Thyroid gland (tissue), 4 donors: ENCODE data around the gene CD209.

ENCODE experiments used
- POLR2A ChIP-seq, 2 donors: fragments of 450-650 bp; IDR thresholded peaks; one replicate each; pipeline ENCODE4 v1.6.1; 2017; ENCODE audit warnings: antibody characterized with exemption in 2 of 2, mild to moderate bottlenecking in 2 of 2, moderate library complexity in 1 of 2
- TF ChIP-seq, protein P1 (sequence below), 6 experiments: fragments of 200-600 bp in 3 of 6; fragments of 450-650 bp in 3 of 6; sonication (generic) in 3 of 6; IDR thresholded peaks; one replicate each; pipeline ENCODE4 v1.5.1; 2016 to 2019; ENCODE audit warnings: antibody characterized with exemption in 6 of 6, mild to moderate bottlenecking in 2 of 6, inconsistent platforms in 1 of 6, moderate library complexity in 1 of 6

DNA sequence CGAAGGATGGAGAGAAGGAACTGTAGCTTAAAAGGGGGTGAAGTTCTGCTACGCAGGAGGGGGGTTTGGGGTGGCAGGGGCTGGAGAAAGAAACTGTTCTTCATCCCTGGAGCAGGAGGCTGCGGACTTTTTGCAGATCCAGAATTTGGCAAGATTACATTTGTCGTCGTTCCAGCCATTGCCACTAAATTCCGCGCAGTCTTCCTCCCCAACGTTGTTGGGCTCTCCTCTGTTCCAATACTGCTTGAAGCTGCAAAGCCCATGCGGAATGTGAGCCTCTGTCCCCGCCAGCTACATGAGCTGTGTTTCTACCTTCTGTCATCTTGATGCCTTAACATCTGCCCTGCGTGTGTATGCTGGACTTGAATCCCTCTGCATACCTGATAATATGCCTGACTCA is 4.3 kb downstream of the CD209 start:
- TF ChIP-seq, protein P1, sequence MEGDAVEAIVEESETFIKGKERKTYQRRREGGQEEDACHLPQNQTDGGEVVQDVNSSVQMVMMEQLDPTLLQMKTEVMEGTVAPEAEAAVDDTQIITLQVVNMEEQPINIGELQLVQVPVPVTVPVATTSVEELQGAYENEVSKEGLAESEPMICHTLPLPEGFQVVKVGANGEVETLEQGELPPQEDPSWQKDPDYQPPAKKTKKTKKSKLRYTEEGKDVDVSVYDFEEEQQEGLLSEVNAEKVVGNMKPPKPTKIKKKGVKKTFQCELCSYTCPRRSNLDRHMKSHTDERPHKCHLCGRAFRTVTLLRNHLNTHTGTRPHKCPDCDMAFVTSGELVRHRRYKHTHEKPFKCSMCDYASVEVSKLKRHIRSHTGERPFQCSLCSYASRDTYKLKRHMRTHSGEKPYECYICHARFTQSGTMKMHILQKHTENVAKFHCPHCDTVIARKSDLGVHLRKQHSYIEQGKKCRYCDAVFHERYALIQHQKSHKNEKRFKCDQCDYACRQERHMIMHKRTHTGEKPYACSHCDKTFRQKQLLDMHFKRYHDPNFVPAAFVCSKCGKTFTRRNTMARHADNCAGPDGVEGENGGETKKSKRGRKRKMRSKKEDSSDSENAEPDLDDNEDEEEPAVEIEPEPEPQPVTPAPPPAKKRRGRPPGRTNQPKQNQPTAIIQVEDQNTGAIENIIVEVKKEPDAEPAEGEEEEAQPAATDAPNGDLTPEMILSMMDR (IDR thresholded peaks at IDR 0.05): no peak
- no peak for TF ChIP-seq POLR2A (IDR thresholded peaks at IDR 0.05)
